AG10803 (cell line): ENCODE results near the gene KRTAP6-1.

Source experiments
- DNase-seq: peaks from one replicate; pipeline ENCODE4 v3.0.0; 2010; ENCODE audit warnings: low read depth
- H3K4me3 ChIP-seq: 2 replicates; pipeline ENCODE4 v1.5.1; 2011; ENCODE audit warnings: mild to moderate bottlenecking, low read length, control low read depth
- CTCF ChIP-seq: conservative IDR thresholded peaks from 2 replicates; pipeline ENCODE4 v1.5.1; 2011; ENCODE audit warnings: mild to moderate bottlenecking, low read length, control low read depth, inconsistent platforms

The KRTAP6-1 gene

GRCh38 chr21:30613836-30614235 lies at the start of gene KRTAP6-1:
Gene KRTAP6-1, minus strand, starts transcription at chr21:30613930. Its CDS starts 26 bp downstream, at chr21:30613904.
- no peak within 1 kb of the TSS for H3K4me3 ChIP-seq
- no peak for DNase-seq
- TF ChIP-seq CTCF, result no peak

- no peak overlapping the region for H3K4me3 ChIP-seq
- no peak for DNase-seq
- no peak for TF ChIP-seq CTCF
Measured at GRCh38 chr21:30652891-30653290, 39.2 kb upstream of the KRTAP6-1 start.

- no peak for TF ChIP-seq CTCF
Measured at GRCh38 chr21:30646904-30647414, 33.2 kb upstream of the KRTAP6-1 start.

GRCh38 chr21:30642564-30642963 lies 28.8 kb upstream of the KRTAP6-1 start, which contains the start of gene KRTAP20-3:
Gene KRTAP20-3, plus strand, starts transcription at chr21:30642864.
- DNase-seq, result no peak
- H3K4me3 ChIP-seq, result no peak within 1 kb of the TSS
- TF ChIP-seq CTCF, result no peak

More at GRCh38 chr21:30646904-30647414, 33.2 kb upstream of the KRTAP6-1 start:
- no peak for DNase-seq
- H3K4me3 ChIP-seq, result no peak overlapping the region

GRCh38 chr21:30638686-30639085 lies 25.0 kb upstream of the KRTAP6-1 start:
- TF ChIP-seq CTCF, result no peak
- no peak overlapping the region for H3K4me3 ChIP-seq
- no peak for DNase-seq

- no peak for DNase-seq
- no peak within 1 kb of the TSS for H3K4me3 ChIP-seq
- TF ChIP-seq CTCF, result no peak
Measured at GRCh38 chr21:30634906-30635305, 21.2 kb upstream of the KRTAP6-1 start, which contains the start of gene KRTAP20-2. Gene KRTAP20-2, plus strand, starts transcription at chr21:30635206. Its CDS starts 58 bp downstream, at chr21:30635264.

GRCh38 chr21:30629200-30629599 lies 15.5 kb upstream of the KRTAP6-1 start:
- no peak overlapping the region for H3K4me3 ChIP-seq
- TF ChIP-seq CTCF, result no peak
- DNase-seq, result no peak
